ENCODE data around the gene GSTM5. TPM values are rescaled to one million over a fixed set of nuclear protein-coding genes. Genes with fewer than 3 reads are reported as not detected.
"Not testable (repeated sequence)": the region's sequence is repeated elsewhere in the genome, so short reads cannot be mapped to it uniquely, and the experiment has no call there.

Gene GSTM5
- total and polyA plus RNA-seq, 7 experiments from 2014 or later: 0.42 to 0.81 TPM; not detected in 5

DNA sequence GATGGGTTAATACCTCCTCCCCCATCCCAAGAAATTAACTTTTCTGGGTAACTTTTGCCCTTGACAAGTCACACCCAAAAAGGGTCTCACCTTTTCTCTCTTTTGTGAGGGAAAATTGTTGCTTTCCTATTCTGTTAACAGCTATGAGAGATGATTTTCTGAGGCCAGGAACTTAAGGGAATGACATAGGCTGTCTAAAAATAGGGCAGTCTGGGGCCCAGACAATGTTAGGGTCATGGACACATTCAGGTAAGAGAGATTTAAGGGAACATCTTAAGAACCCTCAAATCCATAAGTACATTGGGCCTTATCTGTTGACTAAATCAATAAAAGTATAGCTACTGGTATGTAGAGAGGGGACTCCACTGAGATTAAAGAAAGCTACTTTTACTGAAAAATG, 37.2 kb downstream of the GSTM5 start:
- peaks cover 0 to 50% (median 26%) of the 10 kb centered on the region in 5 donors for H3K27me3 Mint-ChIP-seq
- H3K4me3 Mint-ChIP-seq: no peak overlapping the region
- intact Hi-C loops (cut with micrococcal nuclease): loop anchor here in 1 of 2 donors (10.0 kb wide), 1 partner anchor 56 kb away; no protein-coding TSS in a partner anchor
- POLR2A ChIA-PET: interaction anchor here (1.1 kb wide), 1 partner anchor 9 kb away, joined by 3 read pairs; no protein-coding TSS in a partner anchor
- no peaks in the 10 kb centered on the region for H3K4me1 ChIP-seq (ENCODE audit: control insufficient read depth in 2 of 2, insufficient read depth in 2 of 2, low read length in 2 of 2)
- DNase-seq (no peak), ATAC-seq (no peak)
- H3K27ac ChIP-seq (ENCODE audit: low read depth, low read length): no peak overlapping the region
- H3K4me3 ChIP-seq (ENCODE audit: low read length): no peak overlapping the region
- H3K4me1 Mint-ChIP-seq: peaks cover 0 to 2% (median 0%) of the 10 kb centered on the region in 7 donors
- peaks cover 0 to 3% (median 0%) of the 10 kb centered on the region in 5 donors for H3K36me3 Mint-ChIP-seq
- no peaks in the 10 kb centered on the region for H3K9me3 ChIP-seq (ENCODE audit: control insufficient read depth in 2 of 3, low read length in 3 of 3)
- no peaks in the 10 kb centered on the region for H3K36me3 ChIP-seq (ENCODE audit: control insufficient read depth in 2 of 3, insufficient read depth in 3 of 3, low read length in 3 of 3)
- H3K9me3 Mint-ChIP-seq: peaks cover 0 to 8% (median 0%) of the 10 kb centered on the region in 11 donors
- CTCF ChIA-PET: interaction anchor here (0.7 to 1.3 kb wide), 4 partner anchors 28 to 245 kb away, joined by 3 to 4 read pairs (median 3); no protein-coding TSS in a partner anchor
- H3K27me3 ChIP-seq (ENCODE audit: control insufficient read depth in 2 of 2, insufficient read depth in 2 of 2, low read length in 2 of 2): no peaks in the 10 kb centered on the region
- no peak overlapping the region for H3K27ac Mint-ChIP-seq

DNA sequence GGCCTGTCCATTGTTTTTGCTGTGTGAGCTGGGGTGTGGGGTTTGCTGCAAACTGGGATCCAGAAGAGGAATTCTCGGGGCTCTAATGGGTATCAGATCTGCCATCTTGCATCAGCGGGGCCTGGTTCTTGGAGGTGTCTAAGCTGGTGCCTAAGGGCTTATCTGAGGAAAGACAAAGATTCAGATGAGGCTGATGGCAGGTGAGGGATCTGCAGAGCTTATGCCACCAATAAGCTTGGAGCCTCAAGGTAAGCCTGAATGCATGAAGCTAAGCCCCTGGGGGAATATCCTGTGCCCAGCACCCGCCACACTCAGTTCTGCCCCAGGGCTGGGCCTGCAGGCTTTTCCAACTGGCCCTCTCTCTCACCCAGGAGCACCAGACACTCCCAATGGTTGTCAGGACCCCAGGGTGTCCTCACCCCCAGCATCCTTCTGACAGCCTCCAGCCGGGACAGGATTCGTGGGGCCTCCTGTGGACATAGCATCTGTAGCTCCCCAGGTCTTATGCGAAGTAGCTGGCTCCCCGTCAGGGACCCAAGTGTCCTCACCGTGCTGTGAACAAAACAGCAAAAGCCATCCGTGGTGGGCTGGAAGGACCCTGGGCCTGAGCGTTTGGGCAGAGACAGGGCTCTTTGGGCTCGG, 38.3 kb downstream of the GSTM5 start:
- H3K9me3 Mint-ChIP-seq: peaks cover 0 to 8% (median 0%) of the 10 kb centered on the region in 11 donors
- no peaks in the 10 kb centered on the region for H3K9me3 ChIP-seq (ENCODE audit: control insufficient read depth in 2 of 3, low read length in 3 of 3)
- ChIA-PET POLR2A (interaction anchor here (1.1 kb wide), 1 partner anchor 10 kb away, joined by 3 read pairs; no protein-coding TSS in a partner anchor), CTCF (interaction anchor here (1.3 kb wide), 1 partner anchor 27 kb away, joined by 4 read pairs; no protein-coding TSS in a partner anchor)
- no peaks in the 10 kb centered on the region for H3K4me1 ChIP-seq (ENCODE audit: control insufficient read depth in 2 of 2, insufficient read depth in 2 of 2, low read length in 2 of 2)
- no peak overlapping the region for H3K4me3 ChIP-seq (ENCODE audit: low read length)
- intact Hi-C loops (cut with micrococcal nuclease): no loop called here
- no peaks in the 10 kb centered on the region for H3K36me3 ChIP-seq (ENCODE audit: control insufficient read depth in 2 of 3, insufficient read depth in 3 of 3, low read length in 3 of 3)
- no peaks in the 10 kb centered on the region for H3K27me3 ChIP-seq (ENCODE audit: control insufficient read depth in 2 of 2, insufficient read depth in 2 of 2, low read length in 2 of 2)
- DNase-seq (peak in 1 of 9 donors; percentile 13), ATAC-seq (no peak)
- peaks cover 0 to 2% (median 0%) of the 10 kb centered on the region in 7 donors for H3K4me1 Mint-ChIP-seq
- no peak overlapping the region for H3K27ac ChIP-seq (ENCODE audit: low read depth, low read length)
- H3K27me3 Mint-ChIP-seq: peaks cover 0 to 47% (median 26%) of the 10 kb centered on the region in 5 donors
- H3K27ac Mint-ChIP-seq: no peak overlapping the region
- H3K36me3 Mint-ChIP-seq: peaks cover 0 to 3% (median 0%) of the 10 kb centered on the region in 5 donors
- no peak overlapping the region for H3K4me3 Mint-ChIP-seq

DNA sequence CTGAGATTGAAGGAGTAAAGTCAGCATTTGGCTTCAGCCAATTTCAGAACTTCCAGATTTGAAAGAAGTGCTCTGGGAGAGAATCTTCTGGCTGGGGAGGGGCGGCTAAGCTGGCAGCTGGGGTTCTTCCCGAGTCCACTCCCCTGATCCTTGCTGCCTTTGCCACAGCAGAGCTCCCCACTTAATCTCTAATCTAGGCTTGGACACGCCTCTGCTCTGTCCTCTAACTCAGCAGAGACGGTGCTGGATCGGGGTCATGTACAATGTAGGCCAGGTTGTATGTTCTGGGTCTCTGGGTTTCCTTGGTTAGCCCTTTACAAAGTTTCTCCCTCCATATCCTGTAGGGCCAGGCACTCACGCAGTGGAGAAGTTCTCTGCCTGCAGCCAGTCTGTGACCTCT, 38.9 kb downstream of the GSTM5 start:
- CTCF ChIA-PET: no interaction called here
- no peaks in the 10 kb centered on the region for H3K27me3 ChIP-seq (ENCODE audit: control insufficient read depth in 2 of 2, insufficient read depth in 2 of 2, low read length in 2 of 2)
- no peak overlapping the region for H3K27ac ChIP-seq (ENCODE audit: low read depth, low read length)
- no peak for ATAC-seq
- intact Hi-C loops (cut with micrococcal nuclease): no loop called here
- Mint-ChIP-seq H3K27ac (no peak overlapping the region), H3K4me3 (no peak overlapping the region), H3K9me3 (peaks cover 0 to 8% (median 0%) of the 10 kb centered on the region in 11 donors), H3K36me3 (peaks cover 0 to 3% (median 0%) of the 10 kb centered on the region in 5 donors), H3K27me3 (peaks cover 0 to 49% (median 26%) of the 10 kb centered on the region in 5 donors), H3K4me1 (peaks cover 0 to 2% (median 0%) of the 10 kb centered on the region in 7 donors)
- POLR2A ChIA-PET: no interaction called here
- DNase-seq: peak in 1 of 9 donors; percentile 9
- no peaks in the 10 kb centered on the region for H3K9me3 ChIP-seq (ENCODE audit: control insufficient read depth in 2 of 3, low read length in 3 of 3)
- H3K36me3 ChIP-seq (ENCODE audit: control insufficient read depth in 2 of 3, insufficient read depth in 3 of 3, low read length in 3 of 3): no peaks in the 10 kb centered on the region
- no peaks in the 10 kb centered on the region for H3K4me1 ChIP-seq (ENCODE audit: control insufficient read depth in 2 of 2, insufficient read depth in 2 of 2, low read length in 2 of 2)
- no peak overlapping the region for H3K4me3 ChIP-seq (ENCODE audit: low read length)

DNA sequence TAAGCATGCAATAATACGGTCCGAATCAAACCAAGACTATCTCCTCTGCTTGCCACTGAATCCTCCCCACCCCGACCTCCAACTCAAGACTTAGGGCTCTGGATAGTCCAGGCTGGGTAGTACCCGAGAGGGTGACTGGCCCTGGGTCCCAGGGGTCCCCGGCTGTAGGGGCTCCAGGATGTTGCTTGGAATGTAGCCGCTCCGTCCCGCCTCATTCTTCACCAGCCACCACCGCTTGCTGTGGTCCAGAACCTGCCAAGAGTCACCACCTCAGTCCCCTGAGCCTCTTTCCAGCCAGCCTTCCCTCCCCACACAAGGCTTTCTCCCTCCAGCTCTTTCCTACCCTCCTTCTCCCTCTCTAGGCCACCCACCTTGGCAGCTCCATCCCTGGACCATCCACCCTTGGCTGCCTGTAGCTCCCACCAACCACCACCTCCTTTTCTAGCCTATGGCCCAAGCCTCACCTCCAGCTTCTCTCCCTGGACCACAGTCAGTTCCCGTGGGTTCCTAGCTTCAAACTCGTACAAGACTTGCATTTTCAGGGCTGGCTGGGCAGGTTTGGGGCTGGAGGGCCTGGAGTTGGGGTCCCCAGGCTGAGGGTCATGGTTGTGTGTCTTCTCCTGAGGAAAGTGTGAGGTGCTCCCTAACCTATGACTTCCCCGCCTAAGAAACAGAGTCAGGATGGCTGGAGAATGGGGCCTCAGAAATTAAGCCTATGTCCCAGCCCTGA, 39.6 kb downstream of the GSTM5 start:
- Mint-ChIP-seq H3K27ac (no peak overlapping the region), H3K4me1 (peaks cover 0 to 2% (median 0%) of the 10 kb centered on the region in 7 donors), H3K27me3 (peaks cover 0 to 45% (median 26%) of the 10 kb centered on the region in 5 donors), H3K9me3 (peaks cover 0 to 8% (median 0%) of the 10 kb centered on the region in 11 donors), H3K36me3 (peaks cover 0 to 3% (median 0%) of the 10 kb centered on the region in 5 donors), H3K4me3 (no peak overlapping the region)
- ATAC-seq (no peak), DNase-seq (peak in 1 of 9 donors; percentile 10)
- H3K4me1 ChIP-seq (ENCODE audit: control insufficient read depth in 2 of 2, insufficient read depth in 2 of 2, low read length in 2 of 2): no peaks in the 10 kb centered on the region
- intact Hi-C loops (cut with micrococcal nuclease): no loop called here
- H3K4me3 ChIP-seq (ENCODE audit: low read length): no peak overlapping the region
- CTCF ChIA-PET: no interaction called here
- H3K27me3 ChIP-seq (ENCODE audit: control insufficient read depth in 2 of 2, insufficient read depth in 2 of 2, low read length in 2 of 2): no peaks in the 10 kb centered on the region
- H3K27ac ChIP-seq (ENCODE audit: low read depth, low read length): no peak overlapping the region
- POLR2A ChIA-PET: no interaction called here
- H3K9me3 ChIP-seq (ENCODE audit: control insufficient read depth in 2 of 3, low read length in 3 of 3): no peaks in the 10 kb centered on the region
- no peaks in the 10 kb centered on the region for H3K36me3 ChIP-seq (ENCODE audit: control insufficient read depth in 2 of 3, insufficient read depth in 3 of 3, low read length in 3 of 3)

DNA sequence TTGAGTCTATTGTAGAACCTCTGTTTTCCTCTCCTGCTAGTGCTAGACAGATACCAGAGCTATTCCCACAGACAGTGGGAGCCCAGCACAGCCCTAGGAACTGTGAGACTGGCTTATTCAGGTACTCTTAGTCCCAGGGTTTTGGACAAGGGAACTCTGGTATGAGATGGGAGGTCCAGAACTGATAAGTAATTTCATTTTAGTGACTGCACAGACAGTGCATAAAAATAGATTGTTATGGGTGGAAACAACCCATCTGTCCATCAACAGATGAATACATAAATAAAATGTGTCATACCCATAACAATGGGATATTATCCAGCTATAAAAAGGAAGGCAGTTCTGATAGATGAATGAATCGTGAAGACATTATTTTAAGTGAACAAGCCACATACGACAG, 42.7 kb downstream of the GSTM5 start:
- no peak overlapping the region for H3K27ac Mint-ChIP-seq
- no peaks in the 10 kb centered on the region for H3K4me1 ChIP-seq (ENCODE audit: control insufficient read depth in 2 of 2, insufficient read depth in 2 of 2, low read length in 2 of 2)
- H3K36me3 ChIP-seq (ENCODE audit: control insufficient read depth in 2 of 3, insufficient read depth in 3 of 3, low read length in 3 of 3): no peaks in the 10 kb centered on the region
- no peaks in the 10 kb centered on the region for H3K9me3 ChIP-seq (ENCODE audit: control insufficient read depth in 2 of 3, low read length in 3 of 3)
- H3K9me3 Mint-ChIP-seq: no peaks in the 10 kb centered on the region
- peak in 1 of 9 donors; percentile 10 for DNase-seq
- ChIA-PET POLR2A (interaction anchor here (1.4 kb wide), 1 partner anchor 230 kb away, joined by 3 read pairs; the partner anchor contains the start of gene AHCYL1), CTCF (no interaction called here)
- peaks cover 0 to 2% (median 0%) of the 10 kb centered on the region in 7 donors for H3K4me1 Mint-ChIP-seq
- no peak overlapping the region for H3K4me3 Mint-ChIP-seq
- H3K27me3 ChIP-seq (ENCODE audit: control insufficient read depth in 2 of 2, insufficient read depth in 2 of 2, low read length in 2 of 2): no peaks in the 10 kb centered on the region
- H3K36me3 Mint-ChIP-seq: no peaks in the 10 kb centered on the region
- peaks cover 0 to 29% (median 15%) of the 10 kb centered on the region in 5 donors for H3K27me3 Mint-ChIP-seq
- intact Hi-C loops (cut with micrococcal nuclease): no loop called here
- ATAC-seq: no peak
- H3K27ac ChIP-seq (ENCODE audit: low read depth, low read length): no peak overlapping the region
- no peak overlapping the region for H3K4me3 ChIP-seq (ENCODE audit: low read length)

DNA sequence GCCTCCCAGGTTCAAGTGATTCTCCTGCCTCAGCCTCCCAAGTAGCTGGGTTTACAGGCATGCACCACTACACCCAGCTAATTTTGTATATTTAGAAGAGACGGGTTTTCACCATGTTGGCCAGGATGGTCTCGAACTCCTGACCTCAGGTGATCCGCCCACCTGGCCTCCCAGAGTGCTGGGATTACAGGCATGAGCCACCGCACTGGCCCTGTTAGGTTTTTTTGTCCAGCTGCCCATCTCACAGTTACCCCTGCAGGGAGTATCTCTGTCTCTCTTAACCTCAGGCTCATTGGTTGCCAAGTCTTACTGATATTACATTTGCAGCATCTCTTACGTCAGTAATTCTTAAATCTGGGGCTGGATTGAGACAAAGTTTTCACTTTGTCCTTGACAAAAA, 44.3 kb downstream of the GSTM5 start:
- H3K4me1 Mint-ChIP-seq; H3K4me1 ChIP-seq (ENCODE audit: control insufficient read depth in 2 of 2, insufficient read depth in 2 of 2, low read length in 2 of 2); H3K9me3 ChIP-seq (ENCODE audit: control insufficient read depth in 2 of 3, low read length in 3 of 3); H3K36me3 Mint-ChIP-seq; CTCF ChIA-PET; ATAC-seq; DNase-seq; H3K4me3 Mint-ChIP-seq; H3K27ac ChIP-seq (ENCODE audit: low read depth, low read length); POLR2A ChIA-PET; H3K4me3 ChIP-seq (ENCODE audit: low read length); H3K27ac Mint-ChIP-seq; H3K27me3 ChIP-seq (ENCODE audit: control insufficient read depth in 2 of 2, insufficient read depth in 2 of 2, low read length in 2 of 2); H3K9me3 Mint-ChIP-seq; intact Hi-C loops (cut with micrococcal nuclease); H3K36me3 ChIP-seq (ENCODE audit: control insufficient read depth in 2 of 3, insufficient read depth in 3 of 3, low read length in 3 of 3): not testable (repeated sequence)
- peaks cover 0 to 22% (median 8%) of the 10 kb centered on the region in 5 donors for H3K27me3 Mint-ChIP-seq
